GM18517 (cell line): ENCODE results near the gene PRLHR.

Experiments used
- ATAC-seq: cut with Tn5 transposase; IDR thresholded peaks from one replicate; pipeline ENCODE4 v1.9.1; 2021; ENCODE audit warnings: mild to moderate bottlenecking, moderate library complexity; ENCODE audit not compliant: unreplicated experiment

The PRLHR gene

GRCh38 chr10:118564114-118564513 lies 31.3 kb downstream of the PRLHR start:
- no peak for ATAC-seq

GRCh38 chr10:118563373-118563890 lies 32.0 kb downstream of the PRLHR start:
- no peak for ATAC-seq

- ATAC-seq = no peak
Measured at GRCh38 chr10:118562851-118563250, 32.6 kb downstream of the PRLHR start.

GRCh38 chr10:118557946-118558345 lies 37.5 kb downstream of the PRLHR start:
- ATAC-seq = no peak

GRCh38 chr10:118551535-118552100 lies 43.8 kb downstream of the PRLHR start:
- ATAC-seq = no peak

- no peak for ATAC-seq
Measured at GRCh38 chr10:118547282-118547681, 48.2 kb downstream of the PRLHR start.

- no peak for ATAC-seq
Measured at GRCh38 chr10:118546479-118546878, 49.0 kb downstream of the PRLHR start.

GRCh38 chr10:118545381-118545780 lies 50.1 kb downstream of the PRLHR start:
- ATAC-seq = no peak

GRCh38 chr10:118544401-118544948 lies 51.0 kb downstream of the PRLHR start:
- ATAC-seq = no peak

GRCh38 chr10:118543714-118544400 lies 51.6 kb downstream of the PRLHR start:
- ATAC-seq = peak; percentile 55

GRCh38 chr10:118542745-118543144 lies 52.7 kb downstream of the PRLHR start:
- ATAC-seq = no peak

GRCh38 chr10:118542205-118542604 lies 53.2 kb downstream of the PRLHR start:
- ATAC-seq = no peak

- no peak for ATAC-seq
Measured at GRCh38 chr10:118541718-118542117, 53.7 kb downstream of the PRLHR start.
